Bronchial epithelial cell (primary cell): ENCODE data around the gene SCD5. TPM values are rescaled to one million over a fixed set of nuclear protein-coding genes. Genes with fewer than 3 reads are reported as not detected.

Experiments
- DNase-seq: peaks from one replicate; pipeline ENCODE4 v3.0.0-alpha.2; 2010; ENCODE audit warnings: low read depth
- FAIRE-seq: peaks from 2 replicates; lab custom pipeline; 2011; peaks lifted over from hg19 to GRCh38; lab: Jason Lieb, UNC
- H3K27me3 ChIP-seq: 2 replicates; pipeline ENCODE4 v1.5.1; 2011; ENCODE audit warnings: low read length; ENCODE audit not compliant: control insufficient read depth, insufficient read depth
- H3K36me3 ChIP-seq: 2 replicates; pipeline ENCODE4 v1.5.1; 2011; ENCODE audit warnings: low read length; ENCODE audit not compliant: control insufficient read depth, insufficient read depth
- H3K4me3 ChIP-seq: 2 replicates; pipeline ENCODE4 v1.5.1; 2011; ENCODE audit warnings: mild to moderate bottlenecking, low read depth, low read length, control low read depth
- CTCF ChIP-seq: IDR thresholded peaks from 2 replicates; pipeline ENCODE4 v1.5.1; 2011; ENCODE audit warnings: mild to moderate bottlenecking, moderate library complexity, low read length, control low read depth, inconsistent platforms; ENCODE audit not compliant: insufficient read depth, severe bottlenecking
- total RNA-seq: library from RNA; depleted of rRNA; stranded (reverse); fragments of >200 nt; gene quantifications from 2 replicates; pipeline ENCODE4 v1.2.1, GENCODE V29; 2014

Gene SCD5
- total RNA-seq, 1 donor from 2014 or later = 1.3 TPM

- TF ChIP-seq CTCF = no peak
- DNase-seq (no peak), FAIRE-seq (no peak)
- H3K4me3 ChIP-seq = no peak overlapping the region
- H3K27me3 ChIP-seq = no peaks in the 10 kb centered on the region
- no peaks in the 10 kb centered on the region for H3K36me3 ChIP-seq
These were observed 28.0 kb downstream of the SCD5 start for GRCh38 chr4:82770607-82771006.

- TF ChIP-seq CTCF = no peak
- no peak for FAIRE-seq
- Histone ChIP-seq H3K27me3 (no peaks in the 10 kb centered on the region), H3K4me3 (no peak overlapping the region), H3K36me3 (no peaks in the 10 kb centered on the region)
- DNase-seq = no peak
These were observed 33.5 kb downstream of the SCD5 start for GRCh38 chr4:82765134-82765533.

- Histone ChIP-seq H3K27me3 (no peaks in the 10 kb centered on the region), H3K36me3 (no peaks in the 10 kb centered on the region), H3K4me3 (no peak overlapping the region)
- peak; percentile 64 for FAIRE-seq
- DNase-seq = no peak
- no peak for TF ChIP-seq CTCF
These were observed 37.4 kb downstream of the SCD5 start for GRCh38 chr4:82761229-82761628.

- no peak overlapping the region for H3K4me3 ChIP-seq
- FAIRE-seq = no peak
These were observed 39.6 kb downstream of the SCD5 start for GRCh38 chr4:82758701-82759685.

GRCh38 chr4:82756061-82756460 lies 42.5 kb downstream of the SCD5 start:
- H3K27me3 ChIP-seq = no peaks in the 10 kb centered on the region
- no peaks in the 10 kb centered on the region for H3K36me3 ChIP-seq
- DNase-seq (no peak), FAIRE-seq (no peak)
- no peak for TF ChIP-seq CTCF
- no peak overlapping the region for H3K4me3 ChIP-seq

More at GRCh38 chr4:82758701-82759685, 39.6 kb downstream of the SCD5 start:
- no peak for TF ChIP-seq CTCF
- H3K36me3 ChIP-seq = no peaks in the 10 kb centered on the region
- no peaks in the 10 kb centered on the region for H3K27me3 ChIP-seq
- no peak for DNase-seq
